Measurements from ENCODE around the gene PPFIBP2. TPM values are rescaled to one million over a fixed set of nuclear protein-coding genes. Genes with fewer than 3 reads are reported as not detected.

Gene PPFIBP2
- total and polyA plus RNA-seq, 2 of the 13 experiments (the other 11 are each of a cell fraction or from before 2014, with no cell fraction given), result 15.0 to 52.5 TPM

DNA sequence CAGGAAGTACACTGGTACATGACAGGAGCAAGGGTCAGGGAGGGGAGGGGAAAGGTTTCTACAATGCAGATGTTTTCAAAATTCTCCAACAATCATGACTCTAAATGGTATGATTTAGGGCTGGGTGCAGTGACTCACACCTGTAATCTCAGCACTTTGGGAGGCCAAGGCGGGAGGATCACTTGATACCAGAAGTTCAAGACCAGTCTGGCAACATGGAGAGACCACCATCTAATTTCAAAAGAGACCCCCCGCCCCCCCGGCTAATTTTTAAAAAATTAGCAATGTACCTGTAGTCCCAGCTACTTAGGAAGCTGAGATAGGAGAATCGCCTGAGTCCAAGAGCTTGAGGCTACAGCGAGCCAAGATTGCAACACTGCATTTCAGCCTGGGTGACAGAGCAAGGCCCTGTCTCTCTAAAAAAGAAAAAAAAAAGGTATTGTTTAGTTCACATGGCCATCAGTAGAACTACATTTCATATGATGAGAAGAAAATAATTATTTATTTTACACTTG lies 44.4 kb upstream of the PPFIBP2 start:
- FAIRE-seq (no peak), ATAC-seq (no peak), DNase-seq (ENCODE audit: low spot score) (no peak)
- H2AFZ ChIP-seq (ENCODE audit: low read length), result no peak overlapping the region
- intact Hi-C loops (cut with micrococcal nuclease; ENCODE audit: unreplicated experiment), result no loop called here
- no peaks in the 10 kb centered on the region; a peak in 1 of 5 replicates for H3K27me3 ChIP-seq (ENCODE audit: control insufficient read depth in 1 of 2, insufficient read depth in 2 of 2, low read length in 2 of 2)
- H3K9me3 ChIP-seq (ENCODE audit: low read length), result no peaks in the 10 kb centered on the region
- no peak overlapping the region for H3K27ac ChIP-seq (ENCODE audit: extremely low read length, insufficient read depth, low read length)
- CTCF ChIA-PET (ENCODE audit: low intra/inter-chr PET ratio, low total read pairs), result interaction anchor here (0.6 kb wide), 1 partner anchor 80 kb away, joined by 3 read pairs; no protein-coding TSS in a partner anchor
- TF ChIP-seq ZNF720 (CRISPR knock-in tag; IDR thresholded peaks at IDR 0.05), result no peak
- TF ChIP-seq ZUFSP (CRISPR knock-in tag; IDR thresholded peaks at IDR 0.05; ENCODE audit: borderline replicate concordance), result no peak
- TF ChIP-seq, protein P1, sequence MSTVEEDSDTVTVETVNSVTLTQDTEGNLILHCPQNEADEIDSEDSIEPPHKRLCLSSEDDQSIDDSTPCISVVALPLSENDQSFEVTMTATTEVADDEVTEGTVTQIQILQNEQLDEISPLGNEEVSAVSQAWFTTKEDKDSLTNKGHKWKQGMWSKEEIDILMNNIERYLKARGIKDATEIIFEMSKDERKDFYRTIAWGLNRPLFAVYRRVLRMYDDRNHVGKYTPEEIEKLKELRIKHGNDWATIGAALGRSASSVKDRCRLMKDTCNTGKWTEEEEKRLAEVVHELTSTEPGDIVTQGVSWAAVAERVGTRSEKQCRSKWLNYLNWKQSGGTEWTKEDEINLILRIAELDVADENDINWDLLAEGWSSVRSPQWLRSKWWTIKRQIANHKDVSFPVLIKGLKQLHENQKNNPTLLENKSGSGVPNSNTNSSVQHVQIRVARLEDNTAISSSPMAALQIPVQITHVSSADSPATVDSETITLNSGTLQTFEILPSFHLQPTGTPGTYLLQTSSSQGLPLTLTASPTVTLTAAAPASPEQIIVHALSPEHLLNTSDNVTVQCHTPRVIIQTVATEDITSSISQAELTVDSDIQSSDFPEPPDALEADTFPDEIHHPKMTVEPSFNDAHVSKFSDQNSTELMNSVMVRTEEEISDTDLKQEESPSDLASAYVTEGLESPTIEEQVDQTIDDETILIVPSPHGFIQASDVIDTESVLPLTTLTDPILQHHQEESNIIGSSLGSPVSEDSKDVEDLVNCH (CRISPR knock-in tag; IDR thresholded peaks at IDR 0.05), result no peak
- TF ChIP-seq, protein P2, sequence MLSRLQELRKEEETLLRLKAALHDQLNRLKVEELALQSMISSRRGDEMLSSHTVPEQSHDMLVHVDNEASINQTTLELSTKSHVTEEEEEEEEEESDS (CRISPR knock-in tag; IDR thresholded peaks at IDR 0.05; ENCODE audit: borderline replicate concordance), result no peak
- no peak for TF ChIP-seq ZNF235 (CRISPR knock-in tag; IDR thresholded peaks at IDR 0.05; ENCODE audit: borderline replicate concordance)
- no peak for TF ChIP-seq RERE (CRISPR knock-in tag; IDR thresholded peaks at IDR 0.05; ENCODE audit: low read depth)
- TF ChIP-seq, protein P3, sequence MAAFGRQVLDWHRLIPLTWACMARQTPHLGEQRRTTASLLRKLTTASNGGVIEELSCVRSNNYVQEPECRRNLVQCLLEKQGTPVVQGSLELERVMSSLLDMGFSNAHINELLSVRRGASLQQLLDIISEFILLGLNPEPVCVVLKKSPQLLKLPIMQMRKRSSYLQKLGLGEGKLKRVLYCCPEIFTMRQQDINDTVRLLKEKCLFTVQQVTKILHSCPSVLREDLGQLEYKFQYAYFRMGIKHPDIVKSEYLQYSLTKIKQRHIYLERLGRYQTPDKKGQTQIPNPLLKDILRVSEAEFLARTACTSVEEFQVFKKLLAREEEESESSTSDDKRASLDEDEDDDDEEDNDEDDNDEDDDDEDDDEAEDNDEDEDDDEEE (CRISPR knock-in tag; IDR thresholded peaks at IDR 0.05), result no peak
- TF ChIP-seq PATZ1 (CRISPR knock-in tag; IDR thresholded peaks at IDR 0.05), result no peak
- in situ Hi-C loops (cut with HindIII; ENCODE audit: extremely low pct_ligation_motif_present, low pct_unique_long_range_greater_than_20kb), result no loop called here
- no peak overlapping the region for H3K4me3 ChIP-seq (replicated peaks in 1 of 3; ENCODE audit: insufficient read depth in 1 of 3, low read depth in 2 of 3, low read length in 3 of 3)
- BruUV-seq (replicated peaks), result no TSS peak
- no peaks in the 10 kb centered on the region for H4K20me1 ChIP-seq (ENCODE audit: insufficient read depth, low read length)
- H3K36me3 ChIP-seq (replicated peaks in 1 of 2; ENCODE audit: control insufficient read depth in 1 of 2, insufficient read depth in 2 of 2, low read length in 2 of 2), result no peaks in the 10 kb centered on the region
- H3K4me2 ChIP-seq (ENCODE audit: low read depth, low read length), result no peak overlapping the region
- no peaks in the 10 kb centered on the region for H3K4me1 ChIP-seq (ENCODE audit: insufficient read depth, low read length)
- 24% methylated on average over 5 of the region's 5 CpGs for WGBS (ENCODE audit: low lambda C conversion rate)
- no peaks in the 10 kb centered on the region for H3K79me2 ChIP-seq (ENCODE audit: insufficient read depth, low read length)
- POLR2A ChIA-PET, result no interaction called here
- no peak overlapping the region for H3K9ac ChIP-seq (ENCODE audit: insufficient read depth, low read depth, low read length)
